ENCODE measurements around the gene ROR2.

ROR2 gene

DNA sequence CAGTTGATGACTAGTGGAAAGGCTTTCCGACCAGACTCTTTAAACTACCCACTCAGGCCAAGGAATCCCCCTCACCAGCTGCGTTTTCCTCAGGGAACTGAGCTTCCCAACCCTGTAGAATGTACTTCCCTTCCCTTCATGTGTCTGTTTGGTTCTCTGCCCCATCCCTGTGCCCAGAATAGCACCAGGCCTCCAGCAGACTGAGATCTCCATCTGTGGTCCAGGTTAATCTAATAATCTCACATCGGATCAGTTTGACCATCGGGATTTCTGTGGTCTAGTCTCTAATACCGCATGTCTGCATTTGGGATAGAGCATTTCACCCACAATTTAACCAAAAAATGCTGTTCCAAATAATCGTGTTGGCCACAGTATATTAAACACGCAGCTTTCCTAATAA, 237.2 kb downstream of the ROR2 start:
- TF ChIP-seq SIN3A (IDR thresholded peaks at IDR 0.05; ENCODE audit: borderline replicate concordance, insufficient read depth, low read length), result no peak
- no peak for TF ChIP-seq TAF1 (IDR thresholded peaks at IDR 0.05; ENCODE audit: borderline replicate concordance, insufficient read depth, low read length)
- no peak for TF ChIP-seq POLR2AphosphoS5 (IDR thresholded peaks at IDR 0.05; ENCODE audit: low read depth, low read length)
- TF ChIP-seq, protein P1, sequence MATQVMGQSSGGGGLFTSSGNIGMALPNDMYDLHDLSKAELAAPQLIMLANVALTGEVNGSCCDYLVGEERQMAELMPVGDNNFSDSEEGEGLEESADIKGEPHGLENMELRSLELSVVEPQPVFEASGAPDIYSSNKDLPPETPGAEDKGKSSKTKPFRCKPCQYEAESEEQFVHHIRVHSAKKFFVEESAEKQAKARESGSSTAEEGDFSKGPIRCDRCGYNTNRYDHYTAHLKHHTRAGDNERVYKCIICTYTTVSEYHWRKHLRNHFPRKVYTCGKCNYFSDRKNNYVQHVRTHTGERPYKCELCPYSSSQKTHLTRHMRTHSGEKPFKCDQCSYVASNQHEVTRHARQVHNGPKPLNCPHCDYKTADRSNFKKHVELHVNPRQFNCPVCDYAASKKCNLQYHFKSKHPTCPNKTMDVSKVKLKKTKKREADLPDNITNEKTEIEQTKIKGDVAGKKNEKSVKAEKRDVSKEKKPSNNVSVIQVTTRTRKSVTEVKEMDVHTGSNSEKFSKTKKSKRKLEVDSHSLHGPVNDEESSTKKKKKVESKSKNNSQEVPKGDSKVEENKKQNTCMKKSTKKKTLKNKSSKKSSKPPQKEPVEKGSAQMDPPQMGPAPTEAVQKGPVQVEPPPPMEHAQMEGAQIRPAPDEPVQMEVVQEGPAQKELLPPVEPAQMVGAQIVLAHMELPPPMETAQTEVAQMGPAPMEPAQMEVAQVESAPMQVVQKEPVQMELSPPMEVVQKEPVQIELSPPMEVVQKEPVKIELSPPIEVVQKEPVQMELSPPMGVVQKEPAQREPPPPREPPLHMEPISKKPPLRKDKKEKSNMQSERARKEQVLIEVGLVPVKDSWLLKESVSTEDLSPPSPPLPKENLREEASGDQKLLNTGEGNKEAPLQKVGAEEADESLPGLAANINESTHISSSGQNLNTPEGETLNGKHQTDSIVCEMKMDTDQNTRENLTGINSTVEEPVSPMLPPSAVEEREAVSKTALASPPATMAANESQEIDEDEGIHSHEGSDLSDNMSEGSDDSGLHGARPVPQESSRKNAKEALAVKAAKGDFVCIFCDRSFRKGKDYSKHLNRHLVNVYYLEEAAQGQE (IDR thresholded peaks at IDR 0.05; ENCODE audit: insufficient read depth in 1 of 2, low read depth in 2 of 2, low read length in 2 of 2), result no peak
- TF ChIP-seq FOXP2 (optimal IDR thresholded peaks at IDR 0.05; ENCODE audit: borderline replicate concordance, extremely low read depth, extremely low read length, insufficient read depth), result no peak

DNA sequence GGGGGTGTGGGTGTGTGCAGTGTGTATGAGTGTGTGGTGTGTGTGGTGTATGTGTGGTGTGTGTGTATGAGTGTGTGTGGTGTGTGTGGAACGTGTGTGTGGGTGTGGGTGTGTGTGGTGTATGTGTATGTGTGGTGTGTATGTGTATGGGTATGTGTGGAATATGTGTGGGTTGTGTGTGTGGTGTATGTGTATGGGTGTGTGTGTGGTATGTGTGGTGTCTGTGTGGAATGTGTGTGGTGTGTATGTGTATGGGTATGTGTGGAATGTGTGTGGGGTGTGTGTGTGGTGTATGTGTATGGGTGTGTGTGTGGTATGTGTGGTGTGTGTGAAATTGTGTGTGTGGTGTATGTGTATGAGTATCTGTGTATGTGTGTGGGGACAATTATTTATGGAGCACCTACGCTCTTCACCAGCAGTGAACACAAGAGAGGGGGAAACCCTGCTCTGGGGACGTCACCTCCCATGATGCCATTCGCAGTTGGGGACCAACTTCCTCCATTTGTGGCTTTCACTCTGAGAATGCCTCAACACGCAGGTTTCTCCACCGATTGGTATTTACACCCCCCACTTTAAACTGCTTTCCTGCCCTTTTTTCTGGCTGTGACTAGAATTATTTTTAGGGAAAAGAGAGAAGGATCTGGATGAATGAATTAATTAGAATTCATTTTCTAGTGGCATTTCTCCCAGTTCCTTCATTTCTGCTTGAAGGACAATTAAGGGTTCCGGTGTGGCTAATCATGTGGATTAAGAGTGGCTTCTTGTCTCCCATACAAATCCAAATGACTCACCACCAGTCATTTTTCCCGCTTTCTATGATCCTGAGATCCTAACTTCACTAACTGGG, 238.1 kb downstream of the ROR2 start:
- TF ChIP-seq POLR2AphosphoS5 (IDR thresholded peaks at IDR 0.05; ENCODE audit: low read depth, low read length), result no peak
- TF ChIP-seq SIN3A (IDR thresholded peaks at IDR 0.05; ENCODE audit: borderline replicate concordance, insufficient read depth, low read length), result no peak
- TF ChIP-seq FOXP2 (optimal IDR thresholded peaks at IDR 0.05; ENCODE audit: borderline replicate concordance, extremely low read depth, extremely low read length, insufficient read depth), result no peak
- TF ChIP-seq, protein P1 (IDR thresholded peaks at IDR 0.05; ENCODE audit: insufficient read depth in 1 of 2, low read depth in 2 of 2, low read length in 2 of 2), result no peak
- TF ChIP-seq TAF1 (IDR thresholded peaks at IDR 0.05; ENCODE audit: borderline replicate concordance, insufficient read depth, low read length), result no peak

DNA sequence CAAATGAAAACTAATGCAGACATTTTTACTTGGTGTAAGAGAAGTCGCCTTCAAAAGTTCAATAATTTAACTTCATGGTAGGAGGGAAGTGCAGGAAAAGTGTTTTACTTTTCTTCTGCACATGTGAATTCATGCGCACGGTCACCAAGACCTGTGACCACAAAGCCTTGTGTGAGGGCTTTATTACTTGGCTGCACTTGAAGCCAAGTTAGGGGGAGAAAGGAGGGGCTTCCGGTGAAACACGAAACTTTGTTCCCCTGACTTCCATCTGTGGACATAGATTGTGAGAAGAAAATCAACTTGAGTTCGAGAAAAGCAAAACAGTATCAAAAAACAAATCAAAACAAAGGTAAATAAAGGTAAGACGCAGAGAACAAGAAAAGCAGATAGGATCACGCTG, 239.9 kb downstream of the ROR2 start:
- TF ChIP-seq FOXP2 (optimal IDR thresholded peaks at IDR 0.05; ENCODE audit: borderline replicate concordance, extremely low read depth, extremely low read length, insufficient read depth) (no peak), SIN3A (IDR thresholded peaks at IDR 0.05; ENCODE audit: borderline replicate concordance, insufficient read depth, low read length) (no peak), POLR2AphosphoS5 (IDR thresholded peaks at IDR 0.05; ENCODE audit: low read depth, low read length) (no peak)
- TF ChIP-seq, protein P1 (IDR thresholded peaks at IDR 0.05; ENCODE audit: insufficient read depth in 1 of 2, low read depth in 2 of 2, low read length in 2 of 2), result no peak

DNA sequence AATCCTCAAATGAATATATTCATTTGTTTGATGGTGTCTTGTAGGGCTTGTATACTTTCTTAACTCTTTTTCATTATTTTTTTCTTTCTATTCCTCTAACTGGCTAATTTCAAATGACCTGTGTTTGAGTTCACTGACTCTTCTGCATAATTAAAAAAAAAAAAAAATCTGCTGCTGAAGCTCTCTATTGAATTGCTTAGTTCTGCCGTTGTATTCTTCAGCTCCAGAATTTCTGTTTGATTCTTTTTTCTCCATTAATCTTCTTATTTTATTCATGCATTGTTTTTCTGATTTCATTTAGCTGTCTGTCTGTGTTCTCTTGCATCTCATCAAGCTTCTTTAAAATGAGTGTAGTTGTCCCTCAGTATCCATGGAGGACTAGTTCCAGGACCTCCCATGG, 244.6 kb downstream of the ROR2 start:
- TF ChIP-seq TAF1 (IDR thresholded peaks at IDR 0.05; ENCODE audit: borderline replicate concordance, insufficient read depth, low read length) (no peak), POLR2AphosphoS5 (IDR thresholded peaks at IDR 0.05; ENCODE audit: low read depth, low read length) (no peak), SIN3A (IDR thresholded peaks at IDR 0.05; ENCODE audit: borderline replicate concordance, insufficient read depth, low read length) (no peak), FOXP2 (optimal IDR thresholded peaks at IDR 0.05; ENCODE audit: borderline replicate concordance, extremely low read depth, extremely low read length, insufficient read depth) (no peak)
- TF ChIP-seq, protein P1 (IDR thresholded peaks at IDR 0.05; ENCODE audit: insufficient read depth in 1 of 2, low read depth in 2 of 2, low read length in 2 of 2), result no peak
